HG03342 (cell line): Measurements from ENCODE around the gene PCSK5.

Source experiments
- ATAC-seq: cut with Tn5 transposase; IDR thresholded peaks from one replicate; pipeline ENCODE4 v1.9.1; 2021; ENCODE audit warnings: mild to moderate bottlenecking, moderate library complexity; ENCODE audit not compliant: unreplicated experiment

PCSK5 gene

GRCh38 chr9:76373173-76373783 is 482.8 kb downstream of the PCSK5 start:
- ATAC-seq = no peak

- no peak for ATAC-seq
Observed at GRCh38 chr9:76373784-76374474, 483.5 kb downstream of the PCSK5 start.

GRCh38 chr9:76374783-76375559 is 484.5 kb downstream of the PCSK5 start:
- ATAC-seq = no peak

GRCh38 chr9:76377791-76378190 is 487.3 kb downstream of the PCSK5 start:
- no peak for ATAC-seq

- ATAC-seq = no peak
Observed at GRCh38 chr9:76378367-76379073, 488.0 kb downstream of the PCSK5 start.

- no peak for ATAC-seq
Observed at GRCh38 chr9:76379494-76379893, 489.0 kb downstream of the PCSK5 start.

GRCh38 chr9:76390656-76391055 is 500.2 kb downstream of the PCSK5 start:
- ATAC-seq = no peak

GRCh38 chr9:76394195-76394959 is 503.9 kb downstream of the PCSK5 start, which contains the start of gene RFK:
Gene RFK (minus strand): TSS chr9:76394426. CDS start chr9:76394171, 255 bp downstream.
- peak; percentile 69 for ATAC-seq

GRCh38 chr9:76394960-76395252 is 504.4 kb downstream of the PCSK5 start:
- peak; percentile 59 for ATAC-seq

GRCh38 chr9:76395381-76395780 is 504.9 kb downstream of the PCSK5 start:
- ATAC-seq = no peak

- no peak for ATAC-seq
Observed at GRCh38 chr9:76396144-76396543, 505.7 kb downstream of the PCSK5 start.

- ATAC-seq = no peak
Observed at GRCh38 chr9:76396597-76396996, 506.1 kb downstream of the PCSK5 start.

- no peak for ATAC-seq
Observed at GRCh38 chr9:76399856-76400255, 509.4 kb downstream of the PCSK5 start.

GRCh38 chr9:76400534-76401096 is 510.1 kb downstream of the PCSK5 start:
- no peak for ATAC-seq

GRCh38 chr9:76401176-76401575 is 510.7 kb downstream of the PCSK5 start:
- ATAC-seq = no peak

GRCh38 chr9:76401580-76402354 is 511.3 kb downstream of the PCSK5 start:
- no peak for ATAC-seq

GRCh38 chr9:76403352-76403751 is 512.9 kb downstream of the PCSK5 start:
- ATAC-seq = peak; percentile 91

GRCh38 chr9:76404401-76404800 is 513.9 kb downstream of the PCSK5 start:
- no peak for ATAC-seq

GRCh38 chr9:76405340-76405739 is 514.9 kb downstream of the PCSK5 start:
- no peak for ATAC-seq

GRCh38 chr9:76405868-76406267 is 515.4 kb downstream of the PCSK5 start:
- no peak for ATAC-seq
